ENCODE measurements around the gene TBCK.
"Not testable (repeated sequence)": the region's sequence is repeated elsewhere in the genome, so short reads cannot be mapped to it uniquely, and the experiment has no call there.

TBCK gene

GRCh38 chr4:106208481-106209460, 107.2 kb downstream of the TBCK start:
- no peak for DNase-seq

- DNase-seq, result peak; percentile 49
These were observed 114.6 kb downstream of the TBCK start for GRCh38 chr4:106201373-106201772.

GRCh38 chr4:106195435-106195950, 120.5 kb downstream of the TBCK start:
- DNase-seq, result no peak

GRCh38 chr4:106194801-106195200, 121.2 kb downstream of the TBCK start:
- no peak for DNase-seq

GRCh38 chr4:106192131-106192530, 123.9 kb downstream of the TBCK start:
- no peak for DNase-seq

- DNase-seq, result no peak
These were observed 129.8 kb downstream of the TBCK start for GRCh38 chr4:106186201-106186600.

- no peak for DNase-seq
These were observed 132.5 kb downstream of the TBCK start for GRCh38 chr4:106183551-106183950.

GRCh38 chr4:106172861-106173260, 143.1 kb downstream of the TBCK start:
- no peak for DNase-seq

- DNase-seq, result no peak
These were observed 150.5 kb downstream of the TBCK start for GRCh38 chr4:106165351-106166010.

GRCh38 chr4:106162278-106162677, 153.7 kb downstream of the TBCK start:
- DNase-seq, result peak; percentile 46

GRCh38 chr4:106160560-106160959, 155.4 kb downstream of the TBCK start:
- DNase-seq, result peak; percentile 34

- DNase-seq, result no peak
These were observed 166.1 kb downstream of the TBCK start for GRCh38 chr4:106149911-106150310.

GRCh38 chr4:106149026-106149425, 167.0 kb downstream of the TBCK start:
- DNase-seq, result no peak

- DNase-seq, result no peak
These were observed 173.3 kb downstream of the TBCK start for GRCh38 chr4:106142616-106143127.

- peak; percentile 21 for DNase-seq
These were observed 175.4 kb downstream of the TBCK start for GRCh38 chr4:106140601-106141000.

- DNase-seq, result no peak
These were observed 179.2 kb downstream of the TBCK start for GRCh38 chr4:106136777-106137331.

GRCh38 chr4:106132045-106132444, 184.0 kb downstream of the TBCK start:
- no peak for DNase-seq

GRCh38 chr4:106126062-106126461, 189.9 kb downstream of the TBCK start:
- DNase-seq, result no peak

- not testable (repeated sequence) for DNase-seq
These were observed 196.0 kb downstream of the TBCK start for GRCh38 chr4:106119949-106120555.

- no peak for DNase-seq
These were observed 200.0 kb downstream of the TBCK start for GRCh38 chr4:106116025-106116424.

GRCh38 chr4:106114270-106114669, 201.7 kb downstream of the TBCK start:
- no peak for DNase-seq

GRCh38 chr4:106111778-106112469, 204.1 kb downstream of the TBCK start:
- DNase-seq, result not testable (repeated sequence)

Measured in OCI-M1 (cell line).